GM18517 (cell line): ENCODE results near the gene KSR1.
A peak's percentile ranks its signal among the peaks of the same experiment; 100 is the strongest.
"Not testable (repeated sequence)": the region's sequence is repeated elsewhere in the genome, so short reads cannot be mapped to it uniquely, and the experiment has no call there.

Experiments used
- ATAC-seq: cut with Tn5 transposase; IDR thresholded peaks from one replicate; pipeline ENCODE4 v1.9.1; 2021; ENCODE audit warnings: mild to moderate bottlenecking, moderate library complexity; ENCODE audit not compliant: unreplicated experiment

Gene KSR1

DNA sequence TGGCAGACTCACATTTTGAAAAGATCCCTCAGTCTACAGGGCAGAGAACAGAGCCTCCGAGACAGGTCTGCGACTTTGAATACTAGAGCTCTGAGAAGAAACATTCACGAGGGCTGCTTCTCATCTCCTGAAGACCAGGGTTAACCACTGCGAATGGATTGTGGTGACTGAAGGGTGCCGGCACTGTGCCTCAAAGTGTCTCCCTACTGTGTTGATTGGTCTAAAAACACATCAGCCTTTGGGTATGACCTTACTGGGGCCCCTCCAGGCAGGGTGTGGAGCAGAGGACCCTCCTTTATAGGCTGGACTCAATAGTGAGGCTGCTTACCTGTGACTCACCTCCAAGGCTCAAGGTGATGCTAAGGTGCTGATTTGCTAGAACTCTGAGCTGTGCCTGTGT, 172.1 kb downstream of the KSR1 start:
- no peak for ATAC-seq

DNA sequence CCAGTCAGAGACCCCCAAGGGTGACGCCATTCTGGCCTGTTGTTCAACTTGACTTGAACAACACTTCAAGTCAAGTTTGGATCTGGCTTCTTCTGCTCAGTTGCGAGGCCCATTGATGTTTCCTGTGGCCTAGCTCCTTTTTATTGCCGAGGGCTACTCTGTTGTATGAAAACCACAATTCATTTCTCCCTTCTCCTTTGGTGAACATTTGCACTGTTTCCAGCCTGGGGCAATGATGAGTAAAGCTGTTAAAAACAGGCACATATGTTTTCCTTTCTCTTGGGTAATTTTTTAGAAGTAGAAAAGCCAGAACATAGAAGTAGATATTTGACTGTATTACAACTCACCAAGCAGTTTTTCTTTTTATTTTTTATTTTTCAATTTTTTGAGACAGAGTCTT, 173.0 kb downstream of the KSR1 start:
- not testable (repeated sequence) for ATAC-seq

DNA sequence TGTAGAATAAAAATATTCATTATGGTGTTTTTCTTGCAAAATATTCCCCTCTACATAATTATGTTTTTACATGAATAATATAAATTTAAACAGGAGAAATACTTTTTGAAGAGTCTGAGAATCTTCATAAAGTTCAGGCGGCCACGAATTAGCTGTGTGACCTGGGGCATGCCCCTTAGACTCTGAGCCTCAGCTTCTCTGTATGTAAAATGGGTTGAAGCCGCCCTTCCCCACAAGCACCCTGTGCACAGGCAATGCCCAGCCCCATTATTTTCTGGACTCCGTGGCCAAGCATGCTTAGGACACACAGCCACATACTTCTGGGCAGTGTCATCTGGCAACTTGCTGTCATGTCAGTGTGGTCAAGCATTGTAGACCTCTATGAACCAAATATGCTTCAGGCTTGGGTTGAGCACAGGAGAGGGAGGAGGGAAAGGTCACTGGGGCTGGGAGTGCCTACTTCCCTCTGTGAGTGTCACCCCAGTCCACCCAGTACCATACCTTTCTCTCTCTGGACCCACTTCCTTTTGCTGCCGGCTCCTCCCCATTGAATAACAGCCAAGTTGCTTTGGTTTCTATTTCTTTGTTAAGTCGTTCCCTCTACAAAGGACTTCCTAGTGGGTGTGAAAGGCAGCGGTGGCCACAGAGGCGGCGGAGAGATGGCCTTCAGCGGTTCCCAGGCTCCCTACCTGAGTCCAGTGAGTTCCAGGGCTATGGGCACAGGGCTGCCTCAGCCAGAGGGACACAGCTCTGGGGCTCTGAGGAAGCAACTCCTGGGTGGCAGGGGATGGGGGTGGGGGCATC, 174.6 kb downstream of the KSR1 start, which contains the start of gene LGALS9:
TSS of gene LGALS9 (plus strand) at position 582 of the 804 bp plus-strand sequence. CDS start at position 660, 78 bp downstream.
- ATAC-seq = peak; percentile 35

DNA sequence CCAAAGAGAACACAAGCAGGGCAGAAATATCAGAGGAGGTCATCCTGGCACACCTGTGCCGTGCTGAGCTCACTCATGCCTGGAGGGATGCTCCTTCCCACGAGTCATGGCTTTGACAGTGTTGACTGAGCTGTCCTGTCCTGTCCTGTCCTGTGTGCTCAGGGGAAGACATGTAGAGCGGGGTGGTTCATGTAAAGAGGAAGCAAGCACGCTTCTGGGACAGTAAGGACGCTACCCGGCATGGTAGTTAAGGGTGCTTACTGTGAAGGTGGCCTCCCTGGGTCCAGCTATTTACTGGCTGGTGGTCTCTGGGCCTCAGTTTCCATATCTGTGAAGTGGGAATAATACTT, 175.1 kb downstream of the KSR1 start:
- peak; percentile 31 for ATAC-seq

DNA sequence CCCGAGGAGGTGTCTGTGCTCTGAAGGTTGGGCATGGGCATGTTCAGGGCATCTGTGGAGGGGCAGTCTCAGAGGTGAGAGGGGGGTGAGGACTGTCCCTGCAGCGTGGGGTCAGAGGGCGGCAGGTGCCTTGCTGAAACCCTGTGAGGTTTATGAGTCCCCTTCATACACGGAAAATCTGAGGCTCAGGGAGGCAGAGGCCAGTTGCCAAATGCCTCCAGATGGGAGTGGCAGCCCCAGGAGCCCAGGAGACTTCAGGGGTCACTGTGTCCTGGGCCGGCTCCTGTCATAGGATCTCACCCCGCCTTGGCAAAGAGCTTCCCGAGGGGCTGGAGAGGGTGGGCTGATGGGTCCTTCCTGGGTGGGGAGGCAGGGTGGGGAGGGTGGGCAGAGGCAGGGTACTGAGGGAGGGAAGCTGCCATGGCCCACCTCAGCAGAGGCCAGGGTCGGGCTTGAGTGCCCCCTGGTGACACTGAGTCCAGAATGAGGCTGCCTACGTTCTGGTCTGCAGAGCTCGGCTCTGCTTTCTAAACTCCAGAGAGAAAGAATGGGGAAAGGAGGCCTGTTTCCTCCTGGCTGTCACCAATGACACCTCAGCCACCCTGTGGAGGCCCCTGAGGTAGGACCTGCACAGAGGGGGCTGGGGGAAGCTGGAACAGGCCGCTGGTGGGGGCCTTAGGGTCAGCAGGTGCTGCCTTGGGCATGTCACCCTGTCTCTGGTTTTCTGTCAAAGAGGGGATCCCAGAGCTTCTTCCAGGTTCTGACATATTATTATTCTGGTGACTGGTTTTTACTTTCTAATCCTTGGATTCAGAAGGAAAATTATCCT, 175.9 kb downstream of the KSR1 start:
- ATAC-seq = no peak

DNA sequence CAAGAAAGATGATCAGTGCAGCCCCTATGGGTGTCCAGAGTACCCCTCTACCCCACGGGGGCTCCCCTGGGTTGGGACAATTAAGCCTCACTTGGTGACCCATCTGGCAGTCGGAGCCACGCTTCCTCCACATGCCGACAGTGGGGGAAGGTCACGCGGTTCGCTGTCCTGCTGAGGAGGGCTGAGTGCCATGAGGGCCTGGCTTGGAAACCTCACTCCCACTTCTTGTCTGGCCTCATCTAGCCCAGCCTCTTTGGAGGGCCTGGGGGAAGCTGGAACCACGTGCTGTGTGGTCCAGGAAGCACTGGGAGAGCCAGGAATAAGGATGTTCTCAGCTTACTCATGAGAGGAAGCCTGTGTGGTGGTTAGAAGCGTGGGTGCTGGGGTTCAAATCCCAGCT, 176.5 kb downstream of the KSR1 start:
- not testable (repeated sequence) for ATAC-seq

DNA sequence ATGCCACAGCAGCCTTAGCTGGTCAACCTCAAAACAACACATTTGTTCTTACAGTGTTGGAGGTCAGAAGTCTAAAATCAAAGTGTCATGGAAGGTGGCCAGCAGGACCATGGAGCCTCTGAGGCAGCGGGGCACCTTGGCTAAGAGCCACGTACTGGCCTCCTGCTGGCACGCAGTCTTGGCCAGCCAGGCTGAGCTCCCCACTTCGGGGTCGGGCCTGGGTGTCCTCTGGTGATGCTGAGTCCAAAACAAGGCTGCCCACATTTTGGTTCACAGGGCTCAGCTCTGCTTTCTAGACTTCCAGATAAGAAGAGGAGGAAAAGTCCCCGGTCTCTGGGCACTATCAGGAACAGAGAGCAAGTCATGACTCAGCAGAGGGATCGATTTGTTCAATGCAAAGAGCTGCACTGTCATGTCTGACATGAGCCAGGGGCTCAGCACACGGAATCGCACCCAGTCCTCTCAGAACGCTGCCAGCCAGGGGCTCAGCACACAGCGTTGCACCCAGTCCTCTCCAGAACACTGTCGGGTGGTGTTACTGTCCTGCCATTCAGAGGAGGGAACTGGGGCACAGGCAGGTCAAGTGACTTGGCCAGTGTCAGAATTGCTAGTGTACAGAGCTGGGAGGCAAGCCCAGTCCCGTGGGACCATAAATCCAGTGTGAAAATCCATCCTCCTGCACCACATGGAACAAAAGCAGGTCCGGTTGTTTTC, 177.2 kb downstream of the KSR1 start:
- ATAC-seq = no peak

DNA sequence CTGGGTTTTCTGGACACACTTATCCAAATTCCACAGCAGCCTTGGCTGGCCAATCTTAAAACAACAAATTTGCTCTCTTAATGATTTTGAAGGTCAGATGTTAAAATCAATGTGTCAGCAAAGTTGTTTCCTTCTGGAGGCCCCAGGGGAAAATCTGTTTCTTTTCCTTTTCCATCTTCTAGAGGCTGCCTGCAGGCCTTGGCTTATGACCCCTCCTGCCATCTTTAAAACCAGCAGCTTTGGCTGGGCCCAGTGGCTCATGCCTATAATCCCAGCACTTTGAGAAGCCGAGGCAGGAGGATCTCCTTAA, 177.7 kb downstream of the KSR1 start:
- no peak for ATAC-seq

DNA sequence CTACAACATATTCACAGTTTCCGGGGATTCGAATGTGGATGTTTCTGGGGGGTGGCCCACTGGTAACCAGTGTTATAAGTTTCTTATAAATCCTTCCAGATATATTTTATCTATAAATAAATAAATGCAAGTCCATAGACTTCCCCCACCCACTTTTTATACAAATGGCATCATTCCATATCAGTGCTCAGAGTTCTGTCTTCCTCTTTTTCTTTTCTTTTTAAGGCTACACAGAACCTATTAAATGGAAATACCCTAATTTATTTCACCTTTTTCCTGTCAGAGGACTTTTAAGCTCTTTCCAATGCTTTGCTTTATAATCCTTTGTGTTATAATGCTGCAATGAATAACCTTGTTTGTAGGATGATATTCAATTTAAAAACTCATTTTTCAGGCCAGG, 178.5 kb downstream of the KSR1 start:
- no peak for ATAC-seq

DNA sequence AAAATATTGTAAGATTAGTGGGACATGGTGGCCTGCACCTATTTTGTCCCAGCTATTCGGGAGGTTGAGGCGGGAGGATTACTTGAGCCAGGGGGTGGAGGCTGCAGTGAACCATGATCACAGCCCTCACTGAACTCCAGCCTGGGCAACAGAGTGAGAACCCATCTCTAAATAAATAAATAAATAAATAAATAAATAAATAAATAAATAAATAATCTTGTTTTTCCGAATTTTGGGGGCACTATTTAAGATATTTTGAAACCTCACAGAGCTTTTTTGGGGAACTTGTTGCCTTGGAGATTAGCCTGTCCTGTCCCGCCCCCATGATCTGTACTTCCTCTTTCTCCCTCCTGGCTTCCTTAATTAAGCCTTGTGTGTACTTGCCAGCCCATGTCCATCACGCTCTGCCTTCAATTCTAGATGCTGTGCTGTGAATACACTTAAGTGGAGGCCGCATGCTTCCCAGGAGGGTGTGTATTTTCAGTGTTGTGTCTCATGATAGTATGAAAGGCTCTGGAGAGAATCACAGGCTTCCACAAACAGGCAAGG, 179.1 kb downstream of the KSR1 start:
- ATAC-seq = no peak

DNA sequence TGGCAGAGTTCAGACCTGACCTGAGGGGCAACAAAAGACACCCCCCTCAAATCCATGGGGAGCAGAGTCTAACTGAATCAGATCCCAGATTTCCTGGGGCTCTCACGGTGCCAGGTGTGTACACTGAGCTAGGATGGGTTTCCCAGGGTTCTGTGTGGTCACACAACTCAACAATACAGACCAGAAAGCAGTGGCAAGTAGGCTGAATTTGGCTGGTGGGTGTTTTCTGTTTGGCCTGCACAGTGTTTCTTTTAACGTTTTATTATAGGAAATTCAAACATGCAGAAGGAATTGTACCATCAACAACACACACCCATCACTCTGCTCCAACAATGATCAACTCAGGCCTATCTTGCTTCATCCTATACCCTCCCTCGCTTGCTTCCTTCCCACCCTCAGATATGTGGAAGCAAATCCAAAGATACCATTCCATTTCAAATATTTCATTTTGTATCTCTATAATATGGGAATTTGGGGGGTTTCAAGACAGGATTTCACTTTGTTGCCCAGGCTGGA, 179.8 kb downstream of the KSR1 start:
- not testable (repeated sequence) for ATAC-seq

DNA sequence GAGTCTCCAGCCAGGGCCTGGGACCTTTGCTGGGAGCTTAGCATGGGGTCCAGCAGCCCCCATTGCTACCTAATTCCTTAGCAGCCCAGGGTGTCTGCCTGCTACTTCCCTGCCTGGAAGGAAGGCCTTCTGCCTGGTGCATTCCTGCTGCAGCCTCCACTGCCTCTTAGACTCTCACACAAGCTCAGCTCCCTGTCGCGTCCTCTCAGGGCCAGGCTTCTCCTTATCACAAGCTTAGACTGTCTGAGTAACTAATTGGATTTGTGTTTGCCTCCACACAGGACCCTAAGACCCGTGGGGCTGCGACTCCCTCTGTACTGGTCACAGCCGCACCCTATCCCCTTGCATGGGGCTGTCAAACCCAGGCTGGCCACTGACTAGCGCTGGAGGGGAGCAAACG, 181.6 kb downstream of the KSR1 start:
- not testable (repeated sequence) for ATAC-seq

DNA sequence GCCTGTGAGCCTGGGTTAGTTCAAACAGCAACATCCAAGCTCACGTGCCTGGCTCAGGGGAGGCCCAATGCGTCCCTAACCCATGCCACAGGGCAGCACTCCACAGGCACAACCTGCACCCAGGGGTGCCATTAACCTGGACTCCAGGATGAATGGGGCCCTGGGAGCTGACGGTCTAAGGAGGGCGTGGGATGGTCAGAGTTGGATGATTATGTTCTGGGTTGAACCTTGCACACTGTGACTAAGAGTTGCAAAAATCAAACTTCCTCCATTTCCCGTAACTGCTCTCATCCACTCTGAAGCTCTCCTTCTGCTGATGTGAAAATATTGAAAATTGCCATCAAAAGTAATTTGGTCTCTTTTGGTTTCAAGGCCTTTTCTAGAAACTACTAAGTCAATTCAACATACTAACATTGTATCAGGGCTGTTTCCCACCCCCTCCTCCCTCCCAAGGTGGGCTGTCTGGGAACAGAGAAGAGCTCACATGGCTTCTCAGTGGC, 182.2 kb downstream of the KSR1 start:
- ATAC-seq = not testable (repeated sequence)

DNA sequence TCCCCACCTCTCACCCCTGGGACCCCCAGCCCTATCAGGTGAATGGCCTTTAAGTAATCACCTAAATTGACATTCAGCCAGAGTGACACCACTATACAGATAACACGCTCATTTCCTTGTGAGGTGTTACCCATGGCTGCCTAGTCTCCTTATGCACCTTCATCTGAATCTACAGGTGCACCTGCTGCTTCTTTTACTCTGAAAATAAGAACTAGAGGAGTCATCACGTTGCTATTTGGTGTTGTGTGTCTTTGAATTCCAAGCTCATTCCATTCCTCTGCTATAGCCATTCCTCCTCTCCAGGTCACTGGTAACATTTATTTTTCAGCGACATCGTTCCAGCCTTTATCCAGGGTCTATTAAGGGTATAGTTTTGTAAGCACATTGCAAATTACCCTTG, 184.5 kb downstream of the KSR1 start:
- no peak for ATAC-seq

DNA sequence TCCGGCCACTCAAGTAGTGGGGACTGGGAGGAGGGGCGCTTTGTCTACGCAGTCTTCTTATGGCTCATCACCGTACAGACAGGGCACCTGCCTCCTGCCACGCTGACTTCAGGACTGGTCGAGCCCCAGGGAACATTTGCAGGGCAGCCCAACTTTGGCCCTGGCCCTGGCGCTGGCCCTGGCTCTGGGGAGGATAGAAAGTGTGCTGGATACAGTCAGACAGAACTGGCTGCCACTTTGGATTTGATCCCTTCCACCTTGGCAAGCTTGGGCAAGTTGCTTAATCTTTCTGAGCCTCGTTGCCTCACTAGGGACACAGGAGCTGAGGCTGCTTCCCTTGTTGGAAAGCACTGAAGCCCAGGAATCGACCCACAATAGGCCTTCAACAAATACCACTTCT, 188.3 kb downstream of the KSR1 start:
- ATAC-seq = no peak

DNA sequence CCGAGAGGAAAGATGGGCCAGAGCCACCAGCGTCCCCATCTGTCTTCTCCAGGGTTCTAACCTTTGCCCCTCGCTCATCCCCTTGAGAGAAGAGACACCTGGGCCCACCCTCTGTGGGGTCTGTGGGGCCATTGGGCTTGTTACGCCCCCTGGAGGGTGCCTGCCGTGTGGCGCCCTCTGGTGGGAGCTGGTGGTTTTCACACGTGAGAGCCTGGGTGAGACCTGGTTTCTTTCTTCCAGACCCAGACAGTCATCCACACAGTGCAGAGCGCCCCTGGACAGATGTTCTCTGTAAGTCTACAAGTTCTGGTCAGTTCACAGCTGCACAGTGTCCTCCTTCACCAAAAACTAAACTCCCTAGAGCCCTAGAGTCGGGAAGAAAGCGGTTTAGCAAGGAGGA, 189.4 kb downstream of the KSR1 start:
- not testable (repeated sequence) for ATAC-seq

DNA sequence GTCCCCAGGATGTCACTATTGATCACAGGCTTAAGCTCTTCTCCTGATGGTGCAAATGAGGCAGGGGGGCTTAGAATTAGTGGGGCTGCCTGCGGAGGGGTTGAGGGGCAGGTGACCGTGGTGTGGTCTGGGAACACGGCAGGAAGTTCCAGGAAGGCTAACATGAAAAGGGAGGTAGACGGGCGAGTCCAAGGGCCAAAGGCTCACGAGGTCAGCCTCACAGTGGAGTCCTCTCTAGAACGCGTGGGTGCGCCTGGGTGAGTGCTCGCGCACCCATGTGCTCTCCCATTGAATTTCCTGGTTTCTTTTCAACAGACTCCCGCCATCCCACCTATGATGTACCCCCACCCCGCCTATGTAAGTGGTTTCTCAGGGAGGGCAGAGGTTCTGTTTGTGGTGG, 190.0 kb downstream of the KSR1 start:
- ATAC-seq = no peak

DNA sequence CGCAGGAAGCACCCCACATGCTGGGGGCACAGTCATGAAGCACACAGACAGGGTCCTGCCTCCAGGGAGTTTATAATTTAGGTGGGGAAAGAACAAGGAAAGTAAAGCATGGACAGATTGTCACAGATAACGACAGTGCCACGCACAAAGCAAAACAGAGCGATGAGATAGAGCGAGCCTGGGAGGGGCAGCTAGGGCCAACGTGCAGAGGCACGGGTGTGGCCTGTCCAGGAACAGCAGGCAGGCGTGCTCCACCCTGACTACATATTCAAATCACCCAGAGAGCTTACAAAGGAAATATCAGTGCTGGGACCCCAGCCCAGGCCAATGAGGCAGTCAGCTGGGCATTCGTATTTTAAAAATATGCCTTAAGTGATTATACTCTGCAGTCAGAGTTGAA, 191.5 kb downstream of the KSR1 start:
- no peak for ATAC-seq

DNA sequence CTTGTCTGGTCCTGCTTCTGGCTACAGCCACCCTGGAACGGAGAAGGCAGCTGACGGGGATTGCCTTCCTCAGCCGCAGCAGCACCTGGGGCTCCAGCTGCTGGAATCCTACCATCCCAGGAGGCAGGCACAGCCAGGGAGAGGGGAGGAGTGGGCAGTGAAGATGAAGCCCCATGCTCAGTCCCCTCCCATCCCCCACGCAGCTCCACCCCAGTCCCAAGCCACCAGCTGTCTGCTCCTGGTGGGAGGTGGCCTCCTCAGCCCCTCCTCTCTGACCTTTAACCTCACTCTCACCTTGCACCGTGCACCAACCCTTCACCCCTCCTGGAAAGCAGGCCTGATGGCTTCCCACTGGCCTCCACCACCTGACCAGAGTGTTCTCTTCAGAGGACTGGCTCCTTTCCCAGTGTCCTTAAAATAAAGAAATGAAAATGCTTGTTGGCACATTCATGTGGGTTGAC, 192.9 kb downstream of the KSR1 start:
- ATAC-seq = not testable (repeated sequence)

DNA sequence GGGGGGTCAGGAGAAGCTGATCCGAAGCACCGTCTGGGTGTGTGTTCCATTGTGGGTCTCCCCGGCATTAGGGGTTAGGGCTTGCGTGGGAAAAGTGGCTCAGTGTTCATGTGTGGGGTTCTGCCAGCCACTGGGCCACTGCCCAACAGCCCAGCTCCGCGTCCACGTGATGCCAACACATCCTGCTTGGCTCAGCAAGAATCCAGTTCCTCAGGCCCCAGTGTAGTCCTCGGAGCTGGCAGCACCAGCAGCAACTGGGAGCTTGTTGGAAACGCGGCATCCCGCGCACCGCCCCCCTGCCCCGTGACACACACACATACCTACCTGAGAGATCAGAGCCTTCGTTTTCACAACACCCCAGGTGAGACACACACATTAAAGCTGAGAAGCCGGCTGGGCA, 193.7 kb downstream of the KSR1 start:
- no peak for ATAC-seq

DNA sequence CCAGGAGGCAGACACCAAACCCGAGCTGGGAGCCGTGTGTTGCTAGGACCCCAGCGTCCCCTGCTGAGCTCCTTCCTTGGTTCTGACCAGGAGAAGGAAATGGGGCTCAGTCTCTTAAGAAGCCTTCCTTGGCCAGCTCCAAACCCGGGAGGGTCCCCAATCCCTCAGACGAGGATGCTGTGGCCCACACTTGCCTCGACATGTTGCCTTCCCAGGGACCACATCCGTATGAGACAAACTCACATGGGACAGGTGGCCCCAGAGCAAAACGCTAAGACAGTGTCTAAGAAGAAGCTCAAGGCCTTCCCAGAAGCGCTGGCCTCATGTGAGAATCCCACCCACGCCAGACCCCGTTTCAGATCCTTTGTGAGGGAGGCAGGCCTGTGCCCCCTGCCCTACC, 194.6 kb downstream of the KSR1 start:
- ATAC-seq = no peak
